CD14-positive monocyte (primary cell): ENCODE measurements around the gene C3orf20. TPM values are rescaled to one million over a fixed set of nuclear protein-coding genes. Genes with fewer than 3 reads are reported as not detected.

ENCODE experiments used
- DNase-seq, 3 donors: peaks; one replicate each; pipeline ENCODE4 v3.0.0-alpha.2; 2011 to 2022
- H2AFZ ChIP-seq: 2 replicates; pipeline ENCODE4 v1.6.0; 2012; ENCODE audit warnings: mild to moderate bottlenecking, low read depth, low read length, inconsistent platforms; ENCODE audit not compliant: insufficient read depth, poor library complexity, severe bottlenecking
- H3K27ac ChIP-seq, 2 donors: 1 replicate in 1 of 2; 2 replicates in 1 of 2; pipeline ENCODE4 v1.5.1; 2012 to 2013; ENCODE audit warnings: low read length in 2 of 2, control low read depth in 1 of 2, inconsistent platforms in 1 of 2, low read depth in 1 of 2, mild to moderate bottlenecking in 1 of 2
- H3K27me3 ChIP-seq, 2 donors: one replicate each; pipeline versions ENCODE4 v1.6.0 to v1.6.1; 2011 to 2013; ENCODE audit warnings: low read length in 2 of 2; ENCODE audit not compliant: control insufficient read depth in 2 of 2, insufficient read depth in 2 of 2
- H3K36me3 ChIP-seq, 2 donors: replicated peaks in 1 of 2; 1 replicate in 1 of 2; 2 replicates in 1 of 2; pipeline versions ENCODE4 v1.5.1 to v1.6.1; 2012 to 2013; ENCODE audit warnings: low read length in 2 of 2, control low read depth in 1 of 2, inconsistent platforms in 1 of 2, mild to moderate bottlenecking in 1 of 2; ENCODE audit not compliant: insufficient read depth in 2 of 2, control insufficient read depth in 1 of 2
- H3K4me1 ChIP-seq, 2 donors: 1 replicate in 1 of 2; 2 replicates in 1 of 2; pipeline versions ENCODE4 v1.5.1 to v1.6.1; 2012 to 2013; ENCODE audit warnings: low read length in 2 of 2, control low read depth in 1 of 2, inconsistent platforms in 1 of 2, mild to moderate bottlenecking in 1 of 2, moderate library complexity in 1 of 2; ENCODE audit not compliant: insufficient read depth in 2 of 2, control insufficient read depth in 1 of 2
- H3K4me2 ChIP-seq: replicated peaks from 2 replicates; pipeline ENCODE3; 2012; ENCODE audit warnings: low read length, moderate library complexity, mild to moderate bottlenecking; ENCODE audit not compliant: poor library complexity, severe bottlenecking; ENCODE audit errors: extremely low read depth
- H3K4me3 ChIP-seq, 3 experiments: fragments of 200-600 bp in 1 of 3; sonication (generic) in 1 of 3; replicated peaks in 1 of 3; 1 replicate in 2 of 3; 2 replicates in 1 of 3; pipeline ENCODE4 v1.5.1; 2011 to 2013; ENCODE audit warnings: low read length in 3 of 3, mild to moderate bottlenecking in 3 of 3, control low read depth in 2 of 3, low read depth in 2 of 3, inconsistent platforms in 1 of 3, moderate library complexity in 1 of 3
- H3K79me2 ChIP-seq: 2 replicates; pipeline ENCODE4 v1.6.0; 2012; ENCODE audit warnings: mild to moderate bottlenecking, control low read depth, inconsistent platforms, low read length, moderate library complexity; ENCODE audit not compliant: insufficient read depth
- H3K9ac ChIP-seq: 2 replicates; pipeline ENCODE4 v1.6.0; 2017; ENCODE audit warnings: low read length, mild to moderate bottlenecking; ENCODE audit not compliant: insufficient read depth, poor library complexity, severe bottlenecking
- H3K9me3 ChIP-seq, 2 donors: replicated peaks in 1 of 2; 1 replicate in 1 of 2; 2 replicates in 1 of 2; pipeline versions ENCODE4 v1.5.1 to v1.6.1; 2012 to 2013; ENCODE audit warnings: low read length in 2 of 2, control low read depth in 1 of 2; ENCODE audit not compliant: control insufficient read depth in 1 of 2, insufficient read depth in 1 of 2
- H4K20me1 ChIP-seq: 2 replicates; pipeline ENCODE4 v1.6.0; 2012; ENCODE audit warnings: mild to moderate bottlenecking, low read length, control low read depth, moderate library complexity; ENCODE audit not compliant: insufficient read depth
- H3K27ac Mint-ChIP-seq, 7 donors: one replicate each; pipeline ENCODE4 v1.8.0; 2020; ENCODE audit warnings: mild to moderate bottlenecking in 7 of 7, mixed read lengths in 7 of 7, moderate library complexity in 6 of 7, inconsistent platforms in 2 of 7
- H3K27me3 Mint-ChIP-seq, 3 donors: one replicate each; pipeline ENCODE4 v1.8.0; 2021 to 2022; ENCODE audit warnings: low read depth in 3 of 3, mild to moderate bottlenecking in 3 of 3, mixed read lengths in 3 of 3, moderate library complexity in 3 of 3, inconsistent platforms in 1 of 3
- H3K36me3 Mint-ChIP-seq, 2 donors: one replicate each; pipeline ENCODE4 v1.8.0; 2020; ENCODE audit warnings: mixed read lengths in 2 of 2, inconsistent platforms in 1 of 2, mild to moderate bottlenecking in 1 of 2
- H3K4me1 Mint-ChIP-seq: one replicate; pipeline ENCODE4 v1.8.0; 2020; ENCODE audit warnings: mild to moderate bottlenecking, mixed read lengths
- H3K4me3 Mint-ChIP-seq, 2 donors: one replicate each; pipeline ENCODE4 v1.8.0; 2020; ENCODE audit warnings: mild to moderate bottlenecking in 2 of 2, mixed read lengths in 2 of 2, moderate library complexity in 1 of 2
- H3K9me3 Mint-ChIP-seq, 7 donors: one replicate each; pipeline ENCODE4 v1.8.0; 2020 to 2022; ENCODE audit warnings: mixed read lengths in 7 of 7, mild to moderate bottlenecking in 6 of 7, moderate library complexity in 6 of 7, inconsistent platforms in 2 of 7
- CTCF ChIP-seq: fragments of 200-600 bp; IDR thresholded peaks from one replicate; pipeline ENCODE4 v1.8.0; 2022; ENCODE audit warnings: antibody characterized with exemption, mild to moderate bottlenecking
- WGBS: methylation state at CpG from one replicate; pipeline ENCODE4 v1.1.5; 2013; ENCODE audit warnings: missing lambda C conversion rate; ENCODE audit not compliant: insufficient coverage; 5-methylcytosine and 5-hydroxymethylcytosine counted together
- intact Hi-C, 2 donors: fragments of 100-400 bp; cut with micrococcal nuclease; formaldehyde crosslinking; loops; one replicate each; pipeline versions ENCODE4 v1.15.0 to v1.15.1; 2023
- polyA plus RNA-seq, 3 donors: library from polyadenylated mRNA; depleted of rRNA in 1 of 3; unstranded in 2 of 3; stranded (reverse) in 1 of 3; fragments of 300-500 nt in 2 of 3; fragments of >200 nt in 1 of 3; fragmentation: Illumina TruSeq in 2 of 3; gene quantifications; 1 replicate in 2 of 3; 2 replicates in 1 of 3; pipeline ENCODE4 v1.2.3, GENCODE V29; 2012 to 2021

The C3orf20 gene
- polyA plus RNA-seq, 3 donors: 0.11 TPM; not detected in 2

- Mint-ChIP-seq H3K9me3 (no peaks in the 10 kb centered on the region), H3K27ac (no peak overlapping the region), H3K4me1 (no peaks in the 10 kb centered on the region), H3K27me3 (no peaks in the 10 kb centered on the region), H3K36me3 (peaks cover 94% of the 10 kb centered on the region in 2 donors), H3K4me3 (no peak overlapping the region)
- Histone ChIP-seq H3K79me2 (no peaks in the 10 kb centered on the region), H3K4me1 (no peaks in the 10 kb centered on the region), H3K9me3 (no peaks in the 10 kb centered on the region), H3K9ac (no peak overlapping the region), H3K4me2 (no peak overlapping the region), H3K27ac (no peak overlapping the region), H3K27me3 (no peaks in the 10 kb centered on the region), H3K4me3 (no peak overlapping the region), H2AFZ (no peak overlapping the region), H3K36me3 (peaks cover 98 to 100% of the 10 kb centered on the region in 2 donors), H4K20me1 (peaks cover 4% of the 10 kb centered on the region)
- 100% methylated on average over 1 of the region's 3 CpGs for WGBS
- intact Hi-C loops: no loop called here
- no peak for DNase-seq
- TF ChIP-seq CTCF: no peak
Measured at GRCh38 chr3:14664170-14664569, 10.8 kb upstream of the C3orf20 start.

GRCh38 chr3:14672588-14672987 lies 2.4 kb upstream of the C3orf20 start:
- Mint-ChIP-seq H3K9me3 (no peaks in the 10 kb centered on the region), H3K27ac (no peak overlapping the region), H3K4me3 (no peak overlapping the region), H3K4me1 (no peaks in the 10 kb centered on the region), H3K27me3 (no peaks in the 10 kb centered on the region), H3K36me3 (peaks cover 65 to 73% of the 10 kb centered on the region in 2 donors)
- Histone ChIP-seq H3K4me1 (no peaks in the 10 kb centered on the region), H3K79me2 (no peaks in the 10 kb centered on the region), H3K36me3 (peaks cover 54 to 78% of the 10 kb centered on the region in 2 donors), H3K9me3 (no peaks in the 10 kb centered on the region), H3K4me3 (no peak overlapping the region), H3K4me2 (no peak overlapping the region), H3K27me3 (no peaks in the 10 kb centered on the region), H3K9ac (no peak overlapping the region), H3K27ac (no peak overlapping the region), H4K20me1 (no peaks in the 10 kb centered on the region), H2AFZ (no peak overlapping the region)
- intact Hi-C loops: no loop called here
- 20% methylated on average over 1 of the region's 4 CpGs for WGBS
- TF ChIP-seq CTCF: no peak
- no peak for DNase-seq
